HG03097 (cell line): ENCODE measurements around the gene AKT1.
"Not testable (repeated sequence)": the region's sequence is repeated elsewhere in the genome, so short reads cannot be mapped to it uniquely, and the experiment has no call there.

Experiments used
- ATAC-seq: cut with Tn5 transposase; IDR thresholded peaks from one replicate; pipeline ENCODE4 v1.9.1; 2021; ENCODE audit not compliant: unreplicated experiment, low FRiP score

The AKT1 gene

GRCh38 chr14:104756477-104757237, 38.9 kb downstream of the AKT1 start:
- no peak for ATAC-seq

DNA sequence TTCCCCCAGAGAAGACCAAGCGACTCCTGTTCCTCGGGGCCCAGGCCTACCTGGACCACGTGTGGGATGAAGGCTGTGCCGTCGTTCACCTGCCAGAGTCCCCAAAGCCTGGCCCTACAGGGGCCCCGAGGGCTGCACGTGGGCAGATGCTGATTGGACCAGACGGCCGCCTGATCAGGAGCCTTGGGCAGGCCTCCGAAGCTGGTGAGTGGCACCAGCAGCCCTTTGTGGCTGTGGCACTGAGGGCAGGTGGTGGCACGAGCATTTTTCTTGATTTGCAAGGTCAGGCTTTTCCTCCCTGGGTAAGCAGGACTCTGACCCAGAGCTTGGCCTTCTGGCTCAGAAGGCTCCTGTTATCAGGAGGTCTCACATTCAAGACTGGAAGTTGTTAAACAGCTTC, 39.9 kb downstream of the AKT1 start:
- no peak for ATAC-seq

DNA sequence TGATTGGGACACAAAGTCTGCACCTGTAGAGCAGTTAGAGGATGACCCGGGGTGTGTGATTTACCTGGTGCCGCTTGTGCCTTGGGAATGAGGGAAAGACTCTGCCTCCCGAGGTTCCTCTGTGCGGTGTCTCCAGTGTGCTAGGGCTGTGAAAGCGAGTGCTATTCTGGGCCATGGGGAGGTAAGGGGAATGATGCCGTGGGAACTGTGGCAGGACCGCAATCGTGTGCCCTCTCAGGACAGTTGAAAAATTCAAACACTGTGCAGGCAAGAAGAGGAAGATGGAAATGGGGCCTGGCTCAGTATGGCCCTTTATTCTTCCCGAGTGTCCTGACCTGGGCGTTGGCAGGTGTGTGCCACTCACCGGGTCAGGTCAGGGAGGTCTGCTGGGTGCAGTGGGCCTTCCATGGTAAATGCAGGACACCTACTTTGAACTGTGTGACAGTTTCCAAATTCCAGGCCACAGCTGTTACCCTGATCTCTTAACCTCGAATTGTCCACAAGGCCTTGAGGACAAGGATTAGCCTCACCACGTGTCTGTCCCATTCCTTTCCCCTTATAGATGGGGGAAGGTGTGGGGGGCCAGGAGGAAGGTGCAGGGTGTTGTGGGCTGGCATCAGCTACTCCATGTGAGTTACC, 41.2 kb downstream of the AKT1 start:
- no peak for ATAC-seq

GRCh38 chr14:104753528-104754212, 41.9 kb downstream of the AKT1 start:
- ATAC-seq: no peak

GRCh38 chr14:104752735-104753527, 42.6 kb downstream of the AKT1 start, which contains the start of gene SIVA1:
Gene SIVA1, plus strand, starts transcription at chr14:104753147. Its CDS starts 55 bp downstream, at chr14:104753202.
- peak; percentile 87 for ATAC-seq

GRCh38 chr14:104752423-104752734, 43.2 kb downstream of the AKT1 start:
- no peak for ATAC-seq

GRCh38 chr14:104751539-104752422, 43.8 kb downstream of the AKT1 start:
- ATAC-seq: no peak

GRCh38 chr14:104750753-104751057, 44.8 kb downstream of the AKT1 start:
- not testable (repeated sequence) for ATAC-seq

- no peak for ATAC-seq
These were observed 45.3 kb downstream of the AKT1 start for GRCh38 chr14:104750056-104750752.

- ATAC-seq: no peak
These were observed 46.4 kb downstream of the AKT1 start for GRCh38 chr14:104749111-104749649.

DNA sequence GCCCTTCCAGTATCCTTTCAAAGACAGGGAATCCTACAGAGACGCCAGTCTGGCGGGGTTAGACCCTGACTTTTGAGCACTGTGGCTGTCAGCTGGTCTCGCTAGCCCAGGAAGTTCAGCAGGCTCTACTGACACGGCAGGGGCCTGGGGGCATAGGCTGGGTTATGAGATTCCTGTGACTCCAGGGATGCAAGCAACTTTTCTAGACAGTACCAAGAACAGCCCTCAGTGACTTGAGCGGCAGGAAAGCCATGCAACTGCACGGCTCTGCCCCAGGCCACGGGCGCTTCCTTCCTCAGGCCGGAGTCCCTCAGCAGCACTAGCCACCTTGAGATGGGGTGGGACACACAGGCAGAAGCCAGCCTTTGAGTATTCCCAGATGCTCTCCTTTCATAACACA, 47.7 kb downstream of the AKT1 start:
- no peak for ATAC-seq

- no peak for ATAC-seq
These were observed 48.5 kb downstream of the AKT1 start for GRCh38 chr14:104746934-104747481.

DNA sequence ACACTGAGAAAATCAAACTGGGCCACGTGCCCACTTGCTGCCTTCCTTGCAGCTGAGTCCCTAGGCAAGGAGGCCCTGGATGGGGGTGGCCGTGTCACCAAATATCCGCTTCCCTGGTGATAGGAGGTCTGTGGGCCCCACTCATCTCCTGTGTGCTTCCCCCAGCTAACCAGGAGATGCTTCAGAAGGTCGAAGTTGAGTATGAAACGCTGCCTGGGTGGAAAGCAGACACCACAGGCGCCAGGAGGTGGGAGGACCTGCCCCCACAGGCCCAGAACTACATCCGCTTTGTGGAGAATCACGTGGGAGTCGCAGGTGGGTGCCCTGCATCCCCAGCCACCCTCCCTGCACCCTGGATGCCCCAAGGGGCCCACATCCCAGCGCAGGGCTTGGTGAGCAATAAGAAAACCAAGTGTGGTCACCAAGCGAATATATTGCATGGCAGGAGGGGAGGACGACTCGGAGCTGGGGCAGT, 49.4 kb downstream of the AKT1 start:
- ATAC-seq: no peak

GRCh38 chr14:104745431-104745830, 50.1 kb downstream of the AKT1 start:
- no peak for ATAC-seq

- no peak for ATAC-seq
These were observed 51.1 kb downstream of the AKT1 start for GRCh38 chr14:104744484-104744883.

DNA sequence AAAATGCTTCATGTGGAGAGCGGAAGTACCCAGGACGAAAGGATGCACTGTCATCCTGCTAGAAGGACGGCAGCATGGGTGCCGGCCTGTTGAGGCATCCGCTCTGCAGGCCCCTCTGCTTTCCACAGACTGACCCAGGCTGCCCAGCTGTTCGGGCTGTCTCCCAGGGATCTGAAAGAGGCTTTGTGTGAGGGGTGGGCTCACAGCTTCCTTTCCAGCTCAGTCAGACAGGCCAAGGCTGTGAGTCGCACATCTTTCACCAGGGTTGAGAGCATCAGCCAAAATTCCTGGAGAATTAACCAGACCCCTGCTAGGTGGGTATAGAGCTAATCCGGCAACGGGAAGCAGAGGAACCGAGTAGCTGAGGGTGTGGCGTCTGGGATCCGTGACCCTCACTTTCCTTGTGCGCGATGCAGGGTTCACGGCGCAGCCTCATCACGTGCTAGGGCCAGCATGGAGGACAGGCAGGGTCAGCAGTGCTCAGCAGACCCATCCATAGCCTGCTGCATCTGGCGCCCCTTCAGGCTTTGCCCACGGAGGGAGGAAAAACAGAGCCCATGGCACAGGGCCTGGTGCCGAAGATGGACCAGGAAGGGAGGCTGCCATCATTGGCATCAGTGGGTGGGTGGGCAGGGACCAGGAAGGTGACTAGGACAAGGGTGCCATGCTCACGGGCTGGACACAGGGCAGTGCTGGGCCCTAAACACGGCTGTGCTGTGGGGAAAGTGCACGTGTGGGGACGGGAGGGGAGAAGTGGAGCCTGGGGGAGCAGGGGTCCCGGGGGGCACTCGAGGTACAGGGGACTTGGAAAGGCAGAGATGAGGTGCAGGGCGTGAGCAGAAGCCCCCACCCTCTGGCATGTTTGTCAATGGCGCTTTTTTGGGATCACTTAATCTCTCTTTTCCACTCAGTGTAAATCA, 51.8 kb downstream of the AKT1 start:
- ATAC-seq: no peak

GRCh38 chr14:104742586-104743455, 52.7 kb downstream of the AKT1 start:
- ATAC-seq: no peak
